Activated naive CD8-positive, alpha-beta T cell treated with anti-CD3 and anti-CD28 coated beads, Interleukin-2, amount 50 U/mL, for 16 hours (primary cell): ENCODE results near the gene SAMD7.

Experiments used
- DNase-seq: peaks from one replicate; pipeline ENCODE4 v3.0.0-alpha.2; 2020; ENCODE audit warnings: low read depth, low spot score

Gene SAMD7

DNA sequence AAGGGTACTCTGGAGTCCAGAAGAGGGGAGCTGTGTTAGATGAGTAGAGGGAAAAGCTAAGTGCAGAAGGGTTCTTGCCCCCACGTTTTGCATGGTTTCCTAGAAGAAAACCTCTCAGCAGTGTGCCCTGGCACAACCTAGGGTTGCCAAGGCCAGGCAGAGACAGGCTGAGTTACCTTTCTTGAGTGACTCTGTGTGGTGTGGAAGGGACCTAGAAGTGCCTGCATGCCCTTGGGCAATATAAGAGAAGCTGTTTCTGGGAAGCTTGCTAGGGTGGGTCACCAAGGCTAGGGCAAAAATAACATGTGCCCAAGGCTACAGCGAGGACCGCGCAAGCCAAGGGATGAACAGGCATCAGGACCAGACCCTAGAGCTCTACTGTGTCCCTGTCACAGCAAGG, 3.4 kb upstream of the SAMD7 start:
- DNase-seq: no peak

DNA sequence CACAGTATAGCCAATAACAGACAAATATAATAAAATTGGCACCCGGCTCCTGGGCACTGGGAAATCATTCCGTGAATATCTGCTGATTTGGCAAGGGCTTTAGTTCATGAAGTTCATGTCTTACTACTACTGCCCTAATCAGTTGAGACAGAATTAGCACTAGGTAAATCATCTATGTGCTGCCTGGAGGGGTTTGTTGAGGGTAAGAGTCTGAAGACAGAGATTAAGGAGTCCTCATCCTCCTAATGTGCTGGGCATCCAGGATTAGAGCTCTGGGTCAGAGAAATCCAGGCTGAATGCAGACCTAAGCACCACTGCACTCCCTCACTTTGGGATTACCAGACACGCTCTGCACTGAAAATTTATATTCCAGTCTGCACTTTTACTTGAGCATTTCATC, 2.0 kb downstream of the SAMD7 start:
- DNase-seq: no peak

DNA sequence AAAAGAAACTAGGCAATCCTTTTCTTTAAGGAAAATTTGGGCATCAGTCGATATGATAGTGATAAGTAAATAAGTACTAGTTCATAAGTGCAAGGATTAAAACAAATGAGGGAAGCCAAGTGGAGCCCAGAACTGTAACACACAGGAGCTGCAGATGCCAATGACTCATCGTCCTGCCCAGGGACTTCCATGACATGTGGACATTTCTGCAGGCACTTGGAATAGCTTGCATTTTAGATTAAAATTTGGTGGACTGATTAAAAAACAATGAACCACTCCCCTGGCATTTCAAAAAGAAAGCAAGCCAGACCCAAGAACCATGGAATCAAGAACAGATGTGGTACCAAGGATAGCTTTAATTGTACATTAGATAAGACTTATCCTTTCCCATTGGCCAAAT, 2.9 kb downstream of the SAMD7 start:
- DNase-seq: no peak

- no peak for DNase-seq
Observed at GRCh38 chr3:169923189-169923588, 11.8 kb downstream of the SAMD7 start.

DNA sequence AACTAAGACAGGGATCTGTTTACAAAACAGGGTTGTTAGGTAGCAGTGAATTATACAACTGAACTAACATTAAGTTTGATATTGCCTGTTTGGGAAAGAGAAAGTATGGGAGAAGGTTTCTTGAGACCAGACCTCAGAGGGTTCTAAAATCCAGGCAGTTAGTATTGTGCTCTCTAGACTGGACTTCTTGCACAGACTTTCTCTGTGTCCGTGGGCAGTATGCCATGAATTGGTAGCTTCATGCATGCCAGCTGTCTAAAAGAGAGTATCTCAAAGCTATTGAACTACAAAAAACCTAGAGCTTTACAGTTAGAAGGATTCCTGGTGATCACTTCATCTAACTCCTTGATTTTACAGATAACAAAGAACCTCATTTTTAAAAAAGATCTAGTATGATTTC, 12.5 kb downstream of the SAMD7 start:
- DNase-seq: no peak

- no peak for DNase-seq
Observed at GRCh38 chr3:169929830-169930519, 18.6 kb downstream of the SAMD7 start.

DNA sequence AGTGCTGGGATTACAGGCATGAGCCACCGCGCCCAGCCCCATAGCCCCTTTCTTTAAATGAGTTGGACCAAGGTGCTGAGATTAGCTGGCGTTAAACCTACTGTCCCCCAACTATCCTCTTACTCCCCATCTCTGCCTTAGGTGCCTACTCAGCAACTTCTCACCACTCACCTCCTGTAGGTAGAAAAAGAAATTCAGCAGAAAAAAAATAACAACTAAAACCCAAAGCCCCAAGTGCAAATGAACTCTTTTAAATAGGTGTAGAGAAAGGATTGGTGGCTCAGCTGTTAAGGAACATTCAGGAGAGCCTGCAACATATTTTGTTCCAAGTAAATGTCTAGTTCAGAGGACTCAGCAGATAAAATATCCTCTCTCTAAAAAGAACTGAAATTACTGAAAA, 19.5 kb downstream of the SAMD7 start:
- DNase-seq: no peak

DNA sequence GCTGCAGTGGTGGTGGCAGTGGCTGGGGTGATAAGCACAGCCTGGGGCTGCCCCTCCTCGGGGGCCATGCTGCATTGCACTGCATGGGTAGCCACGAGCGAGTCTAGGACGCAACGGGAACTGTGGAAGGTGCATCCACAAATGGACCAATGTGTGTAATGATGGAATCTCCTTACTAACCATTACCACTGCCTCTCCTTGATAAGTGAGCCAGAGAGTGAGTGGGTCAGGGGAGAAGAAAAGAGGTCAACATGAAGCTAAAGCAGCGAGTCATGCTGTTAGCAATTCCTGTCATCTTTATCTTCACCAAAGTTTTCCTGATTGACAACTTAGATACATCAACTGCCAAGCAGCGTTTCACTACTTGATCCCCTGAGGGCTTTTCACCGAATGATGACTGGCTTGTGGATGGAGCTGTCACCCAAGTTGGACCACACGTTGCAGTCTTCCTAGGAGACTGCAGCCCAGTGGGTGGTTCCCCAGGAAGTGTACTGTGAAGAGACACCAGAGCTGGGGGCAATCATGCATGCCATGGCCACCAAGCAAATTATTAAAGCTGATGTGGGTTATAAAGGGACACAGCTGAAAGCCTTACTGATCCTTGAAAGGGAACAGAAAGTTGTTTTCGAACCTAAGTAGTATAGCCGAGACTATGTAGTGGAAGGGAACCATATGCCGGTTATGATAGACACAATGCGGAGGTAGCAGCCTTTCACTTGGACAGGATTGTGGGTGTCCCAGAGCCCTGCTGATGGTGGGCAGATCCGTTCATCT, 20.6 kb downstream of the SAMD7 start:
- DNase-seq: no peak

- no peak for DNase-seq
Observed at GRCh38 chr3:169939320-169939719, 27.9 kb downstream of the SAMD7 start.

- no peak for DNase-seq
Observed at GRCh38 chr3:169939751-169940150, 28.4 kb downstream of the SAMD7 start.

DNA sequence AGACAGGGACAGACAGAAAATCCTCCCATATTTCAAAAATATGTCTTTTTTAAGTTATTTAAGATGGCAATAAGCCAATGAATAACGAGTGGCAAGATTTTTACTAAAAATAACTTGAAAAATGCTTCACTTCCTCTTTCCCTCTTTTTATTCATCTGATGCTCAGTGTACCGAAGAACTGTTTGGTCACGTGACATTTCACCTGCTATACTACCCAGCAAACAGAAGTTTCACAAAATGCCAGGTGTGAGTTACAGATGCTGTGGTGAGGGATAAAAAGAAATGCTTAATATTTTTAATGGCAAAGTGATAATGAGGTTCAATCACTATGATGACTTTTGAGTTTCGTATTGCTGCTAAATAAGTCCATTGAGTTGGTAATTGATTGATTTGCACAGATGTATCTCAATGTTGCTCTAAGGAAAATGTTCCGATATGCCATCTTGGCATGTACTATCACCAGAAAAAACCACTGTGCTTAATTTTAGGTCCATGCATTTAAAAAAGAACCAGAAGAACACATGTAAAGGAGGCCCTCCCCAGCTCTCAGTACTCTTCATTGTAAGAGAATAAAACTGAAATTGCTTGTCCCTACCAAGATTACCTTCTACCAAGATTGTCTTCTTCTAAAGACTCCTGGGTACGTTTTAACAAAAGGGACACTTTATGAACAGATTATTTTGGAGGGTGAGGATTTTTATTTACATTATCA, 29.3 kb downstream of the SAMD7 start:
- DNase-seq: no peak

DNA sequence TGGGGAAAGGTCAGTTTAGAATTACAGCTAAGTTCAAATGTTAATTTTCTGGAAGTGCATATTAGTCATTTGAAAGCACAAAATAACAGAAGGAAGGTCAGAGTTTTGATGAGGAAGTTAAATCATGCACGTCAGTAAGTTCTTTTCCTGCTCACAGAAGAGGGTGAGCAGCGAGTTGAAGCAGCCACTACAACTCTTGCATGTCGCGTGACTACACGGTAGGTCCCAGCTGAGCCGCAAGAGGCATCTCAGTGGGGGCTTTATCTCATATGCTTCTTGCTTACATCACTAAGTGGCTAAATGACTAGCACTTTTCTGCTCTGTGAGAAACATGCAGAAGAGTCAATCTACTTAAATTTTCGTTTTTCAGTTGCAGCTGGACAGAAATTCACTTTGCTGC, 33.9 kb downstream of the SAMD7 start:
- peak; percentile 17 for DNase-seq

DNA sequence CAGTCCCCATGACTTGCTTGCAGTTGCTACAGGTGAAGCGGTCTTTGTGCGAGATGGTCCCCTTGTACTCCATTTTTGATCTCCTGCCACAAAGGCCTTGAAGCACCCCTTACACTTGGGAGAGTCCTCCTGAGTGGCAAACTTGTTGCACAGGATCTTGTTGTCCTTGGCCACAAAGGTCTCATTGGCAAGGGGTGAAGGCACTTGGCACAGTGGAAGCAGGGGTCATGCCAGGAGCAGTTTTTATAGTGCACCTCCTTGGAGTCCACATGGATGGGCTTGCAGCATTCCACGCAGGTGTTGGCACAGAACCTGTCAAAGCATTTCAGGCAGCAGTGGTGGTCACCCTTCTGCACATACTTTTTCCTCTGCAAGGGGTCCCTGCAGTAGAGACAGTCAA, 35.0 kb downstream of the SAMD7 start:
- DNase-seq: no peak

GRCh38 chr3:169948559-169949448, 37.4 kb downstream of the SAMD7 start:
- no peak for DNase-seq

GRCh38 chr3:169952045-169952444, 40.7 kb downstream of the SAMD7 start:
- DNase-seq: no peak

- DNase-seq: no peak
Observed at GRCh38 chr3:169953462-169954141, 42.2 kb downstream of the SAMD7 start.

- no peak for DNase-seq
Observed at GRCh38 chr3:169954142-169954756, 42.9 kb downstream of the SAMD7 start.

GRCh38 chr3:169955406-169955805, 44.0 kb downstream of the SAMD7 start:
- DNase-seq: no peak

GRCh38 chr3:169964176-169964575, 52.8 kb downstream of the SAMD7 start:
- no peak for DNase-seq

DNA sequence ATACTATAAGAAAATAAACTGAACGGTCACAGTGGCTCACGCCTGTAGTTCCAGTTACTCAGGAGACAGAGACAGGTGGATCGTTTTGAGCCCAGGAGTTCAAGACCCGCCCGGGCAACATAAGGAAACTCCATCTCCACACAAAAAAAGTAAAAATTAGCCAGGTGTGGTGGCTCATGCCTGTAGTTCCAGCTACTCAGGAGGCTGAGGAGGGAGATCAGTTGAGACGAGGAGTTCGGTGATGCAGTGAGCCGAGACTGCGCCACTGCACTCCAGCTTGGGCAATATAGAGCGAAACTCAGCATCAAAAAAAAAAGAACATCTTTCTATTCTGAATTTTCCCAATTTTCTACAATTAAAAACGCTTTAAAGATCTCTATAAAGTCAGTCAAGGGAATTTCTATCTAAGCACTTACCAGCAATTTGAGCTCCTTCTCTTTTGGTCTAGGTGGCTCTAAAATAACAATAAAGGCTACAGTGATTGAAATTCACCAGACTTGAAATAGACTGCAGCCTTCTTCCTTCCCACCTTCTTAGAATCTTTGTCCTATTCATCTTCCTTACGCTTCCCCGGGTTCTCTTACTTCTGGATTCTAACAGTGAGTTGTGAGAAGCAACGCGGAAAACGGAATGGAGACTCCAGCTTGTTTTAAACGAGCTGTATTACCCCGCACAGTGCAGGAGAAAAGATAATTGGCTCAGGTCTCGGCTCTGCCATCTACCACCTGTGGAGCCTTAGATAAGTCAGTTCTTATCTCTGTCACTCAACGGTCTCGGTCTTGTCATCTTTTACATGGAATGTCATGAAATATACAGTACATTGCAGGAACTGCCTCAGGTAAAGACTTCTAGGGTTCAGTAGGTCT, 54.4 kb downstream of the SAMD7 start:
- no peak for DNase-seq
